Measurements from ENCODE around the gene CMSS1.
"Not testable (repeated sequence)": the region's sequence is repeated elsewhere in the genome, so short reads cannot be mapped to it uniquely, and the experiment has no call there.

The CMSS1 gene

GRCh38 chr3:99818818-99819217 is 1.2 kb downstream of the CMSS1 start:
- DNase-seq (ENCODE audit: low read depth in 2 of 2), result no peak

DNA sequence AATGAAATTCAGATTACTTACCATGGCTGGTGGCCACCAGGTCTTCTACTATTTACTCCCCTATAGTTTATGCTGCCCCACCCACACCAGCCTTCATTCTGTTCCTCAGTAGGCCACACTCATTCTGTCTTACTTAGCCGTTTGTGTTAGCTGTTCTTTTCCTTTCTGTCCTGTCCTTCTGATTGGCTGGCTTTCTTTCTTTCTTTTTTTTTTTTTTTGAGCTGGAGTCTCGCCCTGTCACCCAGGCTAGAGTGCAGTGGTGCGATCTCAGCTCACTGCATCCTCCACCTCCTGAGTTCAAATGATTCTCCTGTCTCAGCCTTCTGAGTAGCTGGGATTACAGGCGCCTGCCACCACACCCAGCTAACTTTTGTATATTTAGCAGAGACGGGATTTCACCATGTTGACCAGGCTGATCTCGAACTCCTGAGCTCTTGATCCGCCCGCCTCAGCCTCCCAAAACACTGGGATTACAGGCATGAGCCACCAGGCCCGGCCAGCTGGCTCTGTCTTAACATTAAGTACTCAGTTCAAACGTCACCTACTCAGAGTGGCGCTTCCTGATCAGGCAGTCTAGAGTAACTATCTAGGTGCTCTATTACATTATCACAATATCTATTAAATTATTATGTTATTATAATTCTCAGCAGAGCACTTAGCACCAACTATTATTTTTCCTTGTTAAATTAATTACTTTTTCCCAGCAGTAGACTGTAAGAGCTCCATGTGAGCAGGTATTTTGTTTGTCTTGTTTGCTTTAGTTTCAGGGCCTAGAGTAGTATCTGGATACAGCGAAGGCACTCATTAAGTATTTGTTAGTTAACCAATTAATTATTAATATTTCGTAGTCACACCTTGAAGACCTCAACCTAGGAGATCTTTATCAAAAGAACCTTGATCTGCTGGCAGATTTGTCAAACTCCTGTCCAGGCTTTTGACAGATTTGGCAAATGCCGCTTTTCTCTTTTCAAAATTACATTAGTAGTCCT is 6.4 kb downstream of the CMSS1 start:
- DNase-seq (ENCODE audit: low read depth in 2 of 2), result no peak

- DNase-seq (ENCODE audit: low read depth in 2 of 2), result no peak
These were observed 7.5 kb downstream of the CMSS1 start for GRCh38 chr3:99825004-99825640.

GRCh38 chr3:99829844-99830243 is 12.2 kb downstream of the CMSS1 start:
- DNase-seq (ENCODE audit: low read depth in 2 of 2), result no peak

DNA sequence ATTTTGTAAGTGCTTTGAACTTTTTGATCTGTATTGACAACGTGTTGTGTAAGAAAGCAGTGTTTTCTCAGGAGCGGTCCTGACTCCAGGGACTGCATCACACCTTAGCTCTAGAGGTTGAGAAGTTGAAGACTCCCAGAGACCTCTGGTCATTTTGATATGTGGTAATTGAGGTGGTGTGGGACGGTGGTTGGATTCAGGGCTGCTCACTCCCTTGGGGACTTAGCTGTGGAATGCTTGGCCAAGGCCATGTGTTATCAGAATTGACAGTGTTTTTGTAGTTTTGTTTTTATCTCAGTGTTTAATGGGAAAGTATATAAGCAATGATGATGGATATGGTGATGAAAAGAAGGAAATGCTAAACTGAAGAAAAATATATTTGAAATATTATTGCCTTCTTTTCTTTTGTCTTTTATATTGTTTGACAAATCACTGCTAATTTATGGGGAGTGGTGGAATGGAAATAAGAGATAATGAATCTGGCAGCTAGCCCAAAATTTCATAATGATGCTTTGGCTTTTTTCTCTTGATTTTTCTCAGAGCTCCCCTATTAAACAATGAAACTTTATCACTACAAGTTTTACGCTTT is 16.0 kb downstream of the CMSS1 start:
- DNase-seq (ENCODE audit: low read depth in 2 of 2), result no peak

- no peak for DNase-seq (ENCODE audit: low read depth in 2 of 2)
These were observed 16.7 kb downstream of the CMSS1 start for GRCh38 chr3:99834211-99834957.

DNA sequence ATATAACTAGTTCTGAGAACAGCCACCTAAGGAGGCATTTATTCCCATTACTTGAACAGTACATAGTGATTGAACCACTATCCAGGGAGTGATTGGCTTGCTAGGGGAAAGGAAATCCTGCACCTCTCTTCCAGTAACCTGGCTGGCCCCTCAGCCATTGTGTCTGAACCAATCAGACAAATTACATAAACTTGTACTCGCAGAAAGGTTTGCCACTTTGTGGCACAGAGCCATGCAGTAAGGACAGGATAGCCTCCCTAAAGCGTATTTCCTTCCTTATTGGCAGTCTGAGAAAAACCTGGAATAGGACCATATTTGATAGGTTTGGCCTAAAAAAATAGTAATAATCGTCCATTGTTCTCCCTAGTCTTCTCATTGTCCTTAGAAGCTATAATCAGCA is 19.0 kb downstream of the CMSS1 start:
- DNase-seq (ENCODE audit: low read depth in 2 of 2), result no peak

DNA sequence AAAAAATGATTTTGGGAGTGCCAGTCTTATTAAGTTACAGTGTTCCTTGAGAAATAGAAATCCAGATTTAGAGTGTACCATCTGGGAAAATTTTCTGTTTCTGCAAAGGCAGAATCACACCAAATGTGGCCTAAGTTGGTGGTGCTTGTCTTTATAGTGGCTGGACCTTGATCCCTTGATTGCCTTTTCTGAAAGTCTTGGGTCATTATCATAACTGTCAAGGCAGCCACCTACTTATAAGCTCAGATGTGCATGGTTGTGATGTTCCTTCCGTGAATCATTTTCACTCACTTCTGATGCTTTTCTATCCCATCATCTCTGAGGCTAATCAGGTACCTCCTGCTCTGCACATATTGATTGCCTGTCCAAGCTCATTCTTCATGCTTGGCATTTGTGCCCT is 20.1 kb downstream of the CMSS1 start:
- DNase-seq (ENCODE audit: low read depth in 2 of 2), result no peak

GRCh38 chr3:99838755-99839154 is 21.1 kb downstream of the CMSS1 start:
- DNase-seq (ENCODE audit: low read depth in 2 of 2), result no peak

DNA sequence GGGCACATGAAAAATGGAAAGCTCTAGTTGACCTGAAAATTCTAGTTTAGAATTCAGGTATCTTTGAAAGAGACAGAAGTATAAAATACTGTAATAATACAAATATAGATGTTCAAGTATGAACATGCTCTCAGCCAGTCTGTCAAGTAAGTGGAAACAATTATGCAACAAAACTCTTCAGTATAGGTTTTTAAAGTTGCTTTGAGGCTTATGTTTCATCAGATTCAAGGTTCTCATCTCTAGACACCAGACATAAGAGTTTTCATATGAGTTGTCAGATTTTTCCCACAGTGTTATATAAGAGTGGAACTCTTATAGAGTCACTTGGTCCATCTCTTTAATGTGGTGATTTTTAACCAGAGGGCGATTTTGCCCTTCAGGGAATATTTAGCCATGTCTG is 22.0 kb downstream of the CMSS1 start:
- no peak for DNase-seq (ENCODE audit: low read depth in 2 of 2)

GRCh38 chr3:99841949-99842348 is 24.3 kb downstream of the CMSS1 start:
- not testable (repeated sequence) for DNase-seq (ENCODE audit: low read depth in 2 of 2)

DNA sequence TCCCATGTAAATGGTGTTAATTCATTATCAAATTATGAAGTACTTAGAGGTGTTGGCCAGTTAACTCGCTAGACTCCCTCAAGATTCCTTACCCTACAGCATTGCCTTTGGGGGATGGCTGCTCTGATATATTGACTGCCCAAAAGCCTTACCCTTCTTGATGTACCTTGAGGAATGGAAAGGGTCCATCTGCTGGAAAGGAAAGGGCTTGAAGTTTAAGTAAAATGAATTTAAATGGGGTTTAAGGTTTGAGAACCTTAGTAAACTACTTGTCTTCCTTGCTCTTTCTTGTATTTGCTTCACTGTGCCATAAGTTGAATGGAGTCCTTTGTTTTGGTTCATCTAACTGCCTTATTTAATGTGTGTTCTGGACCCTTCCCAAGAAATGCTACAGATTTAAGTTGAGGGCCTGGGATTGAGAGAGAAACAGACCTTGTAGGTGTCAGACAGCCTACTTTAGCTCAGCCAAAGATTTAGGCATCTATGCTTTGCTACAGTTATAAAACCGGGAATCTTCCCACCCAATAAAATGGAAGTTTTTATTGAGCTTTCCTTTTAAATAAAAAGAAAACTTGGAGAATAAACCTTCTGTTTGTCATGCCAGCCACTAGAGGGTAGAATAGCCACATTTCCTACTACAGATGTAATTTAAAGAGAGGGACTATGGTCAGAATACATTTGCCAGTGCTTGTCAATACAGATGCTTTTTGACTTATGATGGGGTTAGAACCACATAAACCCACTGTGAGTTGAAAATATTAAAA is 25.3 kb downstream of the CMSS1 start:
- DNase-seq (ENCODE audit: low read depth in 2 of 2), result no peak

DNA sequence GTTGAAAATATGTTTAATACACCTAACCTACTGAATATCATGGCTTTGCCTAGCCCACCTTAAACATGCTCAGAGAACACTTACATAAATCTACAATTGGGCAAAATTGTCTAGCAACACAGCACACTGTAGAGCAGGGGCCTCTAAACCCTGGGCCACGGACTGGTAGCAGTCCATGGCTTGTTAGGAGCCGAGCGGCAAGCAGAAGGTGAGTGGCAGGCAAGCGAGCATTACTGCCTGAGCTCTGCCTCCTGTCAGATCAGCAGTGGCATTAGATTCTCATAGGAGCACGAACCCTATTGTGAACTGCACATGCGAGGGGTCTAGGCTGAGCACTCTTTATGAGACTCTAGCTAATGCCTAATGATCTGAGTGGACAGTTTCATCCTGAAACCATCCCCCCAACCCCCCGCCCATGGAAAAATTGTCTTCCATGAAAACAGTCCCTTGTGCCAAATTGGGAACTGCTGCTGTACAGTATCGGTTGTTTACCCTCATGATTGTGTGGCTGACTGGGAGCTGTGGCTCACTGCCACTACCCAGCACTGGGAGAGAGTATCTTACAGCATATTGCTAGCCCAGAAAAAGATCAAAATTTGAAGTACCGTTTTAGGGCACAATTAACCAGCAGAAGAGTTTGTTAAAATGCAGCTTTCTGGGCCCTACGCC is 26.1 kb downstream of the CMSS1 start:
- no peak for DNase-seq (ENCODE audit: low read depth in 2 of 2)

DNA sequence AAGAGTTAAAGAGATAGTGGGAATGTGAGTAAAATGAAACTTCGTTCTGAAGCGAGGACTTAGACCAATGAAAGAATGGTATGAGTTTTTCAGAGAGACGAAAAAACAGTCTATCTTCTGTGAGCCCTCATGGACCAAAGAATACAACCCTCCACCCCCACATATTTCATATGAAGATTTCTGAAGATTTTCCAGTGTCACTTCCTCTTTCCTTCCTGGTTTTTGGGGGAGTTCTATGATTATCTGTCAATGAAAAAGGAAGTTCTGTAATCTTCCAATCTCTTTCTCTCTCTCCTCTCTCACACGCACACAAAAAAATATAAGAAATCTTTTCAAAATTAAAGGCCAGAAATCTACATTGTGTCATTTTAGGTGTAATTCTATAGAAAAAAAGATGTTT is 27.7 kb downstream of the CMSS1 start:
- DNase-seq (ENCODE audit: low read depth in 2 of 2), result no peak

DNA sequence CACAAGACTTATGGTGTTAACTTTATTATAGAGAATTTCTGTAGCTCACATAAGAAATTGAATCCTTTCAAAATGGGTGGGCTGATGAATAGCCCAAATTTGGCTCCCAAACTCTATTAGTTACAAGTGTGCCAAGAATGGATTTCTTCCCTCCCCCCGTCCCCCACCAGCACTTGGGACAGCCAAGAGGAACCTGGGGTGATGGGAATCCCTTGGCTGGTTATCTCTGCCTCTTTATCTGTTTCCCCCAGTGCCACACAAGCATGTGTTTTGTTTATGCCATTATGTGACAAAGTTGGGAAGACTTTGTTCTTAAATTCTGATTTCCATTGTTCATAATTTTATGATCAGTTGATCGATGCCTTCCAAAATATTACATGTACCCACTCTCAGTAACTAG is 28.3 kb downstream of the CMSS1 start:
- DNase-seq (ENCODE audit: low read depth in 2 of 2), result no peak

DNA sequence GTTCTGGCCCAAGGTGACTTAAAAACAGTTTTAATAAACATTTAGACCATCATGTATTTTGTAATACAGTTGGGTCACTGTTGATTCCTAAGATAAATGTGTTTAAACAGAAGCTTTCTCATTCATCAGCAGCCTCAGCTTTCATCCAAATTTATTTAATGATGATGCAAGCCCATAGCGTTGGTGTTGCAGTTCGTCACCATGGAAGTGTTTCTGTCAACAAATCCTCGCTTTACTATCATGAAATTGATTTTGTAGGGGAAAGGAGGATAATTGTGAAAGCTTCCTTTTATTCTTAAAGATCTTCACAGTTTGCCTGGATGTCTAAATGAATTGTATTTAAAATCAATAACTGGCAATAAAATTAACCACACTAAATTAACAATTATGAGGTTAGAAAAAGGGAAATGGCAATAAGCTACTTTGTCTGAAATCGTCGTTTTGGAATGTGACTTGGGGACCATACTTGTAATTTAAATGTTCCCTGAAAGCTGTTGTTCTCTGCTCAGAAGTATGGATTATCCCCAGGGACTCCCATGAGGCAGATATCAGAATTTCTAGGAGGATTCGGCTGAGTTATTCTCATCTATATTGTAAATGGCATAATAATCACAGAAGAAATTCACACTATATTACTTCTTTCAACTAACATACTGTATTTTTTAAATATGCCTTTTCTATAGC is 29.0 kb downstream of the CMSS1 start:
- DNase-seq (ENCODE audit: low read depth in 2 of 2), result no peak

DNA sequence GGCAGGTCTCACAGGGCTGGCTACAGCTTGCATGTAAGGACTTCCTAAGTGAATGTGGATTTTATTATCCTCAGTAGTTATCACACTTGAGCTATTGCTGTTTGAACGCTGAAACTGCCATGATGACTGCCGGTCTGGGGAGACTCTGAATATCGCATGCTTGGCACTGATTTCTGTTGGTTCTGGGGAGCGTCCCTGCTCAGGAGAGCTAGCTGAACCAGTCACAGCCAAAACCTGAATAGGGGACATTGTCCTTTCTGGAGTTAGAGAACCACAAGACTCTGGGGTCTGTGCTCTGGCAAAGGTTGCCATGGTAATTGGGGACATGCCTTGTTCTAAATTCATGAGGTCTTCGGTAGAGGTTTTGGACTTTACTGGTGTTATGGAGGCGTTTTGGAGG is 30.8 kb downstream of the CMSS1 start:
- DNase-seq (ENCODE audit: low read depth in 2 of 2), result no peak

DNA sequence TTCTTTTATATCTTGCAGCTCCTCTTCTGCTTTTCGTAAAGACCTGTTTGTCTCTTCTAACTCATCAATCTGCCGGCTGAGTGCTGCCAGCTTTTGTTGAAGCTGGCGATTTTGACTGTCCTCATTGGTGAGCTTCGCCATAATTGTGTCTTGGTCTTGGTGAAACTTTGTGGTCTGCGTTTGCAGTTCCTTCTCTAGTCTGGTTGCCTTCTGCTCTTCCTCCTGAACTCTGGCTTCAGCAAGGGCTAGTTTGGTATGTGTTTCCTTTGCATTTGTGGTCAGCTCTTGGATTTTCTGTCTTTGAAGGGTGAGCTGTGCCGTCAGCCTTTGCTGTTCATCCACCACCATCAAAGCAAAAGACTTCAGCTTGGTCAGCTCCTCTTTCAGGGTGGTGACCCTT is 32.9 kb downstream of the CMSS1 start:
- no peak for DNase-seq (ENCODE audit: low read depth in 2 of 2)

DNA sequence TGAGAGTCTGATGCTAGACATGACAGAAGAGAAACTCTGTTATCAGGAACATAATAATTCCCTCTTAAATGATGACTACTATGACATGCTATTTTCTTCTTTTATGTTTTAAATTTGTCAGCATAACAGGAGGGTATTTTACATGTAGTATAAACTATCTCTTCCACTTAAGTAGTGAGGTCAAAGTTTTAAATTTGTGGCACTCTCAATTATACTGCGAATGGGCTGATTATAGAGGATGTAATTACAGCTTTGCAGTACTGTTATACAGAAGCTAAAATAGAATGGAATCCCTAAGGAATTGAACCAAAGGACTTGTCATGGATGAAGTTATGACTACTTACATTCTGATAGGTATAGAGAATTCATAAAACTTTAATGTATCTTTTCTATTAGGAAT is 34.3 kb downstream of the CMSS1 start:
- no peak for DNase-seq (ENCODE audit: low read depth in 2 of 2)

- DNase-seq (ENCODE audit: low read depth in 2 of 2), result no peak
These were observed 35.2 kb downstream of the CMSS1 start for GRCh38 chr3:99852851-99853250.
